HUDEP-2 (cell line): Measurements from ENCODE around the gene PCDHGA9.
A peak's percentile ranks its signal among the peaks of the same experiment; 100 is the strongest.
"Not testable (repeated sequence)": the region's sequence is repeated elsewhere in the genome, so short reads cannot be mapped to it uniquely, and the experiment has no call there.

ENCODE experiments used
- DNase-seq, 76 experiments: peaks; one replicate each; lab custom pipeline; 2025; ENCODE audit not compliant: unreplicated experiment in 76 of 76; lab: John Stamatoyannopoulos, UW

The PCDHGA9 gene

GRCh38 chr5:141413540-141414069 is 11.0 kb downstream of the PCDHGA9 start:
- DNase-seq, result peak in 1 of 76 experiments; percentile 6

- DNase-seq, result not testable (repeated sequence)
Measured at GRCh38 chr5:141414548-141415274, 12.1 kb downstream of the PCDHGA9 start.

- DNase-seq, result not testable (repeated sequence)
Measured at GRCh38 chr5:141415275-141415618, 12.7 kb downstream of the PCDHGA9 start.

GRCh38 chr5:141417494-141418172 is 15.1 kb downstream of the PCDHGA9 start, which contains the start of gene PCDHGB7:
Gene PCDHGB7, plus strand, starts transcription at chr5:141417677. Its CDS starts 183 bp downstream, at chr5:141417860.
- DNase-seq, result peak in 37 of 76 experiments; percentile 1 to 63 (median 22)

- no peak for DNase-seq
Measured at GRCh38 chr5:141419074-141419880, 16.7 kb downstream of the PCDHGA9 start.

- peak in 16 of 76 experiments; percentile 3 to 23 (median 14) for DNase-seq
Measured at GRCh38 chr5:141420855-141421488, 18.4 kb downstream of the PCDHGA9 start, which contains the start of gene PCDHGA11. Gene PCDHGA11, plus strand, starts transcription at chr5:141421051. Its CDS starts 177 bp downstream, at chr5:141421228.

- DNase-seq, result no peak
Measured at GRCh38 chr5:141421489-141421855, 18.9 kb downstream of the PCDHGA9 start.

GRCh38 chr5:141422742-141423291 is 20.2 kb downstream of the PCDHGA9 start:
- no peak for DNase-seq

- no peak for DNase-seq
Measured at GRCh38 chr5:141427783-141428426, 25.3 kb downstream of the PCDHGA9 start.

- DNase-seq, result peak in 6 of 76 experiments; percentile 1 to 30 (median 6)
Measured at GRCh38 chr5:141430332-141431113, 27.9 kb downstream of the PCDHGA9 start, which contains the start of gene PCDHGA12. Gene PCDHGA12, plus strand, starts transcription at chr5:141430507. Its CDS starts 253 bp downstream, at chr5:141430760.

- DNase-seq, result no peak
Measured at GRCh38 chr5:141431286-141431685, 28.7 kb downstream of the PCDHGA9 start.

GRCh38 chr5:141432308-141432707 is 29.7 kb downstream of the PCDHGA9 start:
- not testable (repeated sequence) for DNase-seq

- not testable (repeated sequence) for DNase-seq
Measured at GRCh38 chr5:141432726-141433125, 30.1 kb downstream of the PCDHGA9 start.

GRCh38 chr5:141434006-141434405 is 31.4 kb downstream of the PCDHGA9 start:
- DNase-seq, result no peak

GRCh38 chr5:141437221-141437620 is 34.6 kb downstream of the PCDHGA9 start:
- DNase-seq, result no peak

- DNase-seq, result no peak
Measured at GRCh38 chr5:141439411-141440141, 37.0 kb downstream of the PCDHGA9 start.

- DNase-seq, result no peak
Measured at GRCh38 chr5:141440341-141440740, 37.8 kb downstream of the PCDHGA9 start.

GRCh38 chr5:141441571-141442170 is 39.1 kb downstream of the PCDHGA9 start:
- no peak for DNase-seq
